H1 (cell line): ENCODE measurements around the gene RNF144A. TPM values are rescaled to one million over a fixed set of nuclear protein-coding genes. Genes with fewer than 3 reads are reported as not detected.

Experiments used
- CTCF ChIA-PET: fragments of 300-600 bp; sonication (Branson Sonifier 250); formaldehyde crosslinking; loops from one replicate; lab custom pipeline; 2021; ENCODE audit not compliant: partially characterized antibody; lab: Charles Lee
- POLR2A ChIA-PET: fragments of 300-600 bp; sonication (Branson Sonifier 250); formaldehyde crosslinking; loops from one replicate; lab custom pipeline; 2021; ENCODE audit warnings: inconsistent platforms; ENCODE audit not compliant: partially characterized antibody; lab: Charles Lee
- DNase-seq, 2 experiments: peaks; one replicate each; pipeline versions ENCODE4 v3.0.0 to v3.0.0-alpha.2; 2010 to 2022; ENCODE audit warnings: low spot score in 2 of 2, low read depth in 1 of 2, mixed read lengths in 1 of 2
- FAIRE-seq: peaks from 2 replicates; lab custom pipeline; 2011; peaks lifted over from hg19 to GRCh38; lab: Jason Lieb, UNC
- H2AFZ ChIP-seq: 2 replicates; pipeline ENCODE4 v1.8.1; 2012; ENCODE audit warnings: low read length, inconsistent platforms
- H2AK5ac ChIP-seq: 2 replicates; pipeline ENCODE4 v1.6.1; 2013; ENCODE audit warnings: low read depth, low read length
- H2BK120ac ChIP-seq: replicated peaks from 2 replicates; pipeline ENCODE3; 2013; ENCODE audit warnings: low read depth, low read length, inconsistent platforms
- H2BK12ac ChIP-seq: 2 replicates; pipeline ENCODE4 v1.6.1; 2013; ENCODE audit warnings: low read depth, low read length
- H2BK15ac ChIP-seq: 2 replicates; pipeline ENCODE4 v1.6.1; 2013; ENCODE audit warnings: low read length
- H2BK20ac ChIP-seq: 2 replicates; pipeline ENCODE4 v1.6.1; 2013; ENCODE audit warnings: low read length
- H2BK5ac ChIP-seq: 2 replicates; pipeline ENCODE4 v1.6.1; 2013; ENCODE audit warnings: low read depth, low read length
- H3K14ac ChIP-seq: 2 replicates; pipeline ENCODE4 v1.6.1; 2013; ENCODE audit warnings: inconsistent platforms; ENCODE audit not compliant: insufficient read length
- H3K18ac ChIP-seq: 2 replicates; pipeline ENCODE4 v1.6.1; 2013; ENCODE audit warnings: low read length; ENCODE audit errors: extremely low read depth
- H3K23ac ChIP-seq: 2 replicates; pipeline ENCODE4 v1.6.1; 2013; ENCODE audit warnings: inconsistent platforms; ENCODE audit not compliant: insufficient read length
- H3K23me2 ChIP-seq: 2 replicates; pipeline ENCODE4 v1.6.1; 2013; ENCODE audit warnings: low read depth, low read length
- H3K27ac ChIP-seq: 2 replicates; pipeline ENCODE4 v1.6.1; 2011; ENCODE audit warnings: low read depth, low read length, inconsistent platforms
- H3K27me3 ChIP-seq, 4 experiments: replicated peaks in 1 of 4; 1 replicate in 1 of 4; 2 replicates in 3 of 4; pipeline versions ENCODE4 v1.6.1 to v1.8.1; 2011 to 2013; ENCODE audit warnings: low read length in 3 of 4, mild to moderate bottlenecking in 3 of 4, inconsistent platforms in 2 of 4, mixed read lengths in 2 of 4, moderate library complexity in 1 of 4; ENCODE audit not compliant: control insufficient read depth in 3 of 4, insufficient read depth in 3 of 4; ENCODE audit errors: extremely low read depth in 1 of 4
- H3K36me3 ChIP-seq, 4 experiments: 2 replicates each; pipeline versions ENCODE4 v1.6.1 to v1.8.1; 2011 to 2013; ENCODE audit warnings: mild to moderate bottlenecking in 4 of 4, low read length in 3 of 4, moderate library complexity in 2 of 4, control low read depth in 1 of 4, inconsistent platforms in 1 of 4; ENCODE audit not compliant: insufficient read depth in 4 of 4, control insufficient read depth in 2 of 4
- H3K4ac ChIP-seq: replicated peaks from 2 replicates; pipeline ENCODE3; 2013; ENCODE audit warnings: low read length, low read depth, mixed read lengths, inconsistent platforms; ENCODE audit not compliant: insufficient read length
- H3K4me1 ChIP-seq, 4 experiments: replicated peaks in 1 of 4; 1 replicate in 1 of 4; 2 replicates in 3 of 4; pipeline versions ENCODE4 v1.6.1 to v1.8.1; 2011 to 2013; ENCODE audit warnings: low read length in 3 of 4, inconsistent platforms in 2 of 4, mixed read lengths in 1 of 4; ENCODE audit not compliant: insufficient read depth in 4 of 4, control insufficient read depth in 3 of 4
- H3K4me2 ChIP-seq, 2 experiments: 2 replicates each; pipeline versions ENCODE4 v1.6.1 to v1.8.1; 2011 to 2013; ENCODE audit warnings: low read depth in 2 of 2, low read length in 2 of 2, control low read depth in 1 of 2, inconsistent platforms in 1 of 2, mild to moderate bottlenecking in 1 of 2; ENCODE audit not compliant: insufficient read depth in 1 of 2
- H3K4me3 ChIP-seq, 4 experiments: fragments of 200-600, 300-600 bp in 1 of 4; sonication (generic), shearing (Covaris generic), sonication (Bioruptor Twin) in 1 of 4; 2 replicates each; pipeline versions ENCODE4 v1.5.1 to v1.8.1; 2011 to 2016; ENCODE audit warnings: low read length in 4 of 4, low read depth in 3 of 4, control low read depth in 2 of 4, inconsistent platforms in 2 of 4, mild to moderate bottlenecking in 2 of 4, mixed read lengths in 1 of 4, moderate library complexity in 1 of 4; ENCODE audit not compliant: insufficient read depth in 2 of 4; ENCODE audit errors: extremely low read depth in 1 of 4
- H3K56ac ChIP-seq: replicated peaks from 2 replicates; pipeline ENCODE3; 2013; ENCODE audit warnings: low read depth, mild to moderate bottlenecking, mixed read lengths, low read length, inconsistent platforms; ENCODE audit not compliant: insufficient read length
- H3K79me1 ChIP-seq: 2 replicates; pipeline ENCODE4 v1.6.1; 2013; ENCODE audit warnings: low read depth, low read length, control low read depth
- H3K79me2 ChIP-seq, 2 experiments: 2 replicates each; pipeline versions ENCODE4 v1.6.1 to v1.8.1; 2012 to 2013; ENCODE audit warnings: low read length in 2 of 2, mild to moderate bottlenecking in 2 of 2, inconsistent platforms in 1 of 2; ENCODE audit not compliant: insufficient read depth in 2 of 2, control insufficient read depth in 1 of 2
- H3K9ac ChIP-seq, 4 experiments: replicated peaks in 1 of 4; 1 replicate in 1 of 4; 2 replicates in 3 of 4; pipeline versions ENCODE4 v1.6.1 to v1.8.1; 2011 to 2013; ENCODE audit warnings: low read depth in 3 of 4, low read length in 3 of 4, control low read depth in 2 of 4, mild to moderate bottlenecking in 2 of 4, moderate library complexity in 2 of 4, inconsistent platforms in 1 of 4; ENCODE audit errors: extremely low read depth in 1 of 4
- H3K9me3 ChIP-seq, 2 experiments: 2 replicates each; pipeline versions ENCODE4 v1.6.1 to v1.8.1; 2012 to 2013; ENCODE audit warnings: mild to moderate bottlenecking in 2 of 2, moderate library complexity in 2 of 2, control low read depth in 1 of 2, inconsistent platforms in 1 of 2, low read depth in 1 of 2, low read length in 1 of 2, mixed read lengths in 1 of 2; ENCODE audit not compliant: insufficient read depth in 2 of 2
- H4K20me1 ChIP-seq, 2 experiments: replicated peaks in 1 of 2; 2 replicates each; pipeline versions ENCODE3 to v1.8.1; 2011 to 2013; ENCODE audit warnings: inconsistent platforms in 2 of 2, low read length in 2 of 2, mild to moderate bottlenecking in 1 of 2; ENCODE audit not compliant: insufficient read depth in 2 of 2, control insufficient read depth in 1 of 2
- H4K5ac ChIP-seq: 2 replicates; pipeline ENCODE4 v1.6.1; 2013; ENCODE audit warnings: low read length, low read depth, mixed read lengths, inconsistent platforms; ENCODE audit not compliant: insufficient read length
- H4K8ac ChIP-seq: 2 replicates; pipeline ENCODE4 v1.8.0; 2013; ENCODE audit warnings: mild to moderate bottlenecking, moderate library complexity, low read length, inconsistent platforms; ENCODE audit not compliant: insufficient read depth; ENCODE audit errors: extremely low read depth
- H4K91ac ChIP-seq: replicated peaks from 2 replicates; pipeline ENCODE3; 2013; ENCODE audit warnings: low read length, mixed read lengths, inconsistent platforms; ENCODE audit not compliant: insufficient read length
- WGBS, 2 experiments: shearing (Covaris generic) in 1 of 2; methylation state at CpG; one replicate each; pipeline versions ENCODE4 v1.1.6 to v1.1.7; 2013 to 2015; ENCODE audit warnings: low lambda C conversion rate in 2 of 2, mixed read lengths in 2 of 2, inconsistent platforms in 1 of 2, low coverage in 1 of 2, missing lambda C conversion rate in 1 of 2; ENCODE audit not compliant: insufficient replicate concordance in 2 of 2, insufficient coverage in 1 of 2, insufficient read length in 1 of 2; ENCODE audit errors: extremely low coverage in 1 of 2, missing lambda C conversion rate in 1 of 2; 5-methylcytosine and 5-hydroxymethylcytosine counted together
- polyA plus RNA-seq, 7 experiments: library from polyadenylated mRNA; depleted of rRNA in 3 of 7; stranded (reverse) in 5 of 7; unstranded in 2 of 7; fragments of >200 nt in 5 of 7; fragments of 200-250 nt in 2 of 7; gene quantifications; 1 replicate in 5 of 7; 2 replicates in 1 of 7; 4 replicates in 1 of 7; pipeline versions ENCODE4 v1.2.1 to v1.2.3, GENCODE V29; 2011 to 2013; ENCODE audit warnings: missing spikeins in 2 of 7, mixed read lengths in 2 of 7
- total RNA-seq: library from RNA; stranded (reverse); fragmentation: NEBNext Ultra II Directional; extraction: Animal tissue kit (Norgen Biotek cat#: 25700); gene quantifications from 2 replicates; pipeline ENCODE4 v1.2.1, GENCODE V29; 2021

Gene RNF144A
- total and polyA plus RNA-seq, 2 of the 8 experiments (the other 6 are each of a cell fraction or from before 2014, with no cell fraction given): 14.0 to 15.0 TPM

GRCh38 chr2:7033136-7033960 lies 116.1 kb downstream of the RNF144A start:
- Histone ChIP-seq H4K20me1 (peaks cover 0 to 2% of the 10 kb centered on the region in 2 experiments), H4K91ac (no peak overlapping the region), H2BK15ac (no peak overlapping the region), H3K4me3 (no peak overlapping the region), H3K79me1 (no peaks in the 10 kb centered on the region), H4K5ac (no peak overlapping the region), H2AK5ac (no peak overlapping the region), H2BK120ac (no peak overlapping the region), H2BK20ac (no peak overlapping the region), H2AFZ (no peak overlapping the region), H3K36me3 (peaks cover 0 to 4% (median 2%) of the 10 kb centered on the region in 4 experiments; a peak in 3 of 8 replicates), H3K9ac (no peak overlapping the region), H3K23ac (no peak overlapping the region), H3K27ac (no peak overlapping the region), H2BK12ac (no peak overlapping the region), H4K8ac (no peak overlapping the region), H3K9me3 (no peaks in the 10 kb centered on the region), H3K79me2 (no peaks in the 10 kb centered on the region), H3K56ac (no peak overlapping the region), H3K4ac (no peak overlapping the region), H3K23me2 (peaks cover under 1% of the 10 kb centered on the region; the same call in 1 of the 2 replicates), H3K4me1 (no peaks in the 10 kb centered on the region; a peak in 1 of 7 replicates), H3K27me3 (no peaks in the 10 kb centered on the region), H3K18ac (no peak overlapping the region), H3K14ac (no peak overlapping the region), H2BK5ac (no peak overlapping the region), H3K4me2 (no peak overlapping the region)
- FAIRE-seq: no peak
- no peak for DNase-seq
- ChIA-PET POLR2A (no interaction called here), CTCF (interaction anchor here (0.7 to 10.4 kb wide), 16 partner anchors 9 to 1206 kb away, joined by 3 to 115 read pairs (median 6); partner anchors contain the start of genes CMPK2 and RNF144A)
- WGBS, 2 experiments: 91% methylated on average over 19 of the region's 20 CpGs; no CpG with 5 or more reads in 1 of the 2 experiments
